Measurements from ENCODE around the gene FDPS. TPM values are rescaled to one million over a fixed set of nuclear protein-coding genes. Genes with fewer than 3 reads are reported as not detected.
"Not testable (repeated sequence)": the region's sequence is repeated elsewhere in the genome, so short reads cannot be mapped to it uniquely, and the experiment has no call there.

The FDPS gene
- total and polyA plus RNA-seq, 2 donors: 73.1 to 92.6 TPM

GRCh38 chr1:155277070-155277901 is 31.4 kb upstream of the FDPS start, which contains the start of gene HCN3:
HCN3 (plus strand) TSS chr1:155277463; CDS start chr1:155277591, 128 bp downstream.
- peaks cover 2% of the 10 kb centered on the region for H3K4me1 ChIP-seq (ENCODE audit: insufficient read depth)
- 1% methylated on average over 68 of the region's 68 CpGs for WGBS
- peak within 1 kb of the TSS; percentile 70 for H3K4me3 ChIP-seq (ENCODE audit: low read depth, low read length)

GRCh38 chr1:155277902-155278688 is 30.6 kb upstream of the FDPS start:
- DNase-seq (ENCODE audit: extremely low spot score): no peak
- Histone ChIP-seq H3K4me3 (ENCODE audit: low read depth, low read length) (peak overlapping the region; percentile 70), H3K4me1 (ENCODE audit: insufficient read depth) (peaks cover 2% of the 10 kb centered on the region), H3K27ac (ENCODE audit: low read depth) (no peak overlapping the region), H3K36me3 (ENCODE audit: insufficient read depth) (no peaks in the 10 kb centered on the region)
- WGBS: 1% methylated on average over 29 of the region's 29 CpGs

More at GRCh38 chr1:155277070-155277901, 31.4 kb upstream of the FDPS start, which contains the start of gene HCN3:
- Histone ChIP-seq H3K27ac (ENCODE audit: low read depth) (peak within 1 kb of the TSS; percentile 60), H3K36me3 (ENCODE audit: insufficient read depth) (no peaks in the 10 kb centered on the region)
- DNase-seq (ENCODE audit: extremely low spot score): peak; percentile 95

DNA sequence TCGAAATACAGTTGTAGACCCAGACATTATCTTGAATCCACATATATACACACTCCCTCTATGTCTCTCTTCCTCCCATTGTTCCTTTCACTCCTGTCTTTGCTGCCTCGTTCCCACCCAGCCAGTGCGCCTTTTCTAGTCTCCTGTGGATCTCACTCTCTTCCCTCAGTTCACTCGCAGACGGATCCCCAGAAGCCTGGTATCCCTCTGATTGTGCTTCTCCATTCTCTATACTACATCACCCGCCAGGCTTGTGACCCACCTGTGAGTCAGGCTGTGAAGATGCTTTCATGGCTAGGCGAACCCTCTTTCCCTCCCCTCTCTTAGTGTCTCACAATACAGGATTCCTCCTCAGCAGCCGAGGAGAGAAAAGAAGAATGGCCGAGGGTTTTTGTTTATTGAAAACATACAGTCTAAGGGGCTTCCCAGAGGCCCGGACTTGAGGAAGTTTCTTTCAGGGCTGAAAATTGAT is 29.9 kb upstream of the FDPS start:
- no peak overlapping the region for H3K4me3 ChIP-seq (ENCODE audit: low read depth, low read length)
- 62% methylated on average over 10 of the region's 10 CpGs for WGBS
- no peaks in the 10 kb centered on the region for H3K36me3 ChIP-seq (ENCODE audit: insufficient read depth)
- no peak for DNase-seq (ENCODE audit: extremely low spot score)
- no peak overlapping the region for H3K27ac ChIP-seq (ENCODE audit: low read depth)
- peaks cover 2% of the 10 kb centered on the region for H3K4me1 ChIP-seq (ENCODE audit: insufficient read depth)

DNA sequence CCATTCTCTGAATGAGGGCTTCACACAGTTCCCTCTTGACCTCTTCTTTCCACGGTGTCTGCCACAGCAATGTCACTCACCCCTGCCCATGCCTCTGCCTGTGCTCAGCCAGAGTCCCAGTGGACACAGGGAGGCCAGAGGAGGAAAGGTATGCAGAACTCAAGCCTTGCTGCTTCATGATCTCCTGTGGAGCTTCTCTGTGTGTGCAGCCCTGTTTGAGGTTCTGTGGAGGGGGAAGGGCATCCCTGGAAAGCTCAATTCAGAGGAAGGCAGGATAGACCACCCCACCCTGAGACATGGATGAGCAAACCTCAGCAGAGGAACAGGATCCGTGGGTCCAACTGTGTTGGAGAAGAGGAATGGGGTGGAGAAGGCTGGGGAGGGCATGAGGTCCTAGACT is 29.4 kb upstream of the FDPS start:
- H3K4me3 ChIP-seq (ENCODE audit: low read depth, low read length): no peak overlapping the region
- no peak overlapping the region for H3K27ac ChIP-seq (ENCODE audit: low read depth)
- no peaks in the 10 kb centered on the region for H3K36me3 ChIP-seq (ENCODE audit: insufficient read depth)
- H3K4me1 ChIP-seq (ENCODE audit: insufficient read depth): peaks cover 2% of the 10 kb centered on the region
- DNase-seq (ENCODE audit: extremely low spot score): no peak
- 86% methylated on average over 2 of the region's 2 CpGs for WGBS

GRCh38 chr1:155282488-155283091 is 26.1 kb upstream of the FDPS start:
- H3K4me3 ChIP-seq (ENCODE audit: low read depth, low read length): no peak overlapping the region
- no peak overlapping the region for H3K27ac ChIP-seq (ENCODE audit: low read depth)
- DNase-seq (ENCODE audit: extremely low spot score): no peak
- H3K36me3 ChIP-seq (ENCODE audit: insufficient read depth): no peaks in the 10 kb centered on the region
- WGBS: 94% methylated on average over 29 of the region's 29 CpGs
- H3K4me1 ChIP-seq (ENCODE audit: insufficient read depth): no peaks in the 10 kb centered on the region

GRCh38 chr1:155284476-155284875 is 24.2 kb upstream of the FDPS start:
- H3K27ac ChIP-seq (ENCODE audit: low read depth): no peak overlapping the region
- no peak for DNase-seq (ENCODE audit: extremely low spot score)
- WGBS: 95% methylated on average over 12 of the region's 12 CpGs

DNA sequence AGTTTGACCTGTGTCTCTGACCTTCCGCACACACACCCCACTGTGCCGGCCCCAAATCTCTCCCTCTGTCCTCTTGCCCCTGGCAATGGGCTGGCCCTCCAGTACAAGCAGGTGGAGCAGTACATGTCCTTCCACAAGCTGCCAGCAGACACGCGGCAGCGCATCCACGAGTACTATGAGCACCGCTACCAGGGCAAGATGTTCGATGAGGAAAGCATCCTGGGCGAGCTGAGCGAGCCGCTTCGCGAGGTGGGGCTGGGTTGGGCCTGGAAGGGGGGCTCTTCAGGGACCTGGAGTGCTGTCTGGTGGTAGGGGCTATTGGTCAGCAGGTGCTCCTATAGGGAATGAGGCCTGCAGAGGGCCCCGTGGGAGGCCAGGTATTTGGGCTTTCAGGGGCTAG is 23.6 kb upstream of the FDPS start:
- no peak overlapping the region for H3K4me3 ChIP-seq (ENCODE audit: low read depth, low read length)
- 94% methylated on average over 14 of the region's 14 CpGs for WGBS
- no peak overlapping the region for H3K27ac ChIP-seq (ENCODE audit: low read depth)
- H3K4me1 ChIP-seq (ENCODE audit: insufficient read depth): no peaks in the 10 kb centered on the region
- no peak for DNase-seq (ENCODE audit: extremely low spot score)
- H3K36me3 ChIP-seq (ENCODE audit: insufficient read depth): no peaks in the 10 kb centered on the region

More at GRCh38 chr1:155284476-155284875, 24.2 kb upstream of the FDPS start:
- no peak overlapping the region for H3K4me3 ChIP-seq (ENCODE audit: low read depth, low read length)
- H3K4me1 ChIP-seq (ENCODE audit: insufficient read depth): no peaks in the 10 kb centered on the region
- H3K36me3 ChIP-seq (ENCODE audit: insufficient read depth): no peaks in the 10 kb centered on the region

DNA sequence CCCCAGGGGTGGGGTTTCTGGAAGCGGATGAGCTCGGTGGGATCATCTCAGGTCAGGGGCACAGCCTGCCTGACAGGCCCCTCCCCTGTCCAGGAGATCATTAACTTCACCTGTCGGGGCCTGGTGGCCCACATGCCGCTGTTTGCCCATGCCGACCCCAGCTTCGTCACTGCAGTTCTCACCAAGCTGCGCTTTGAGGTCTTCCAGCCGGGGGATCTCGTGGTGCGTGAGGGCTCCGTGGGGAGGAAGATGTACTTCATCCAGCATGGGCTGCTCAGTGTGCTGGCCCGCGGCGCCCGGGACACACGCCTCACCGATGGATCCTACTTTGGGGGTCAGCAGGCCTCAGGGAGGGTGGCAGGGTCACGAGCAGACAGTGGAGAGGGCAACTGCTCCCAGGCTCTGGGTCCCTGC is 23.0 kb upstream of the FDPS start:
- no peak for DNase-seq (ENCODE audit: extremely low spot score)
- Histone ChIP-seq H3K36me3 (ENCODE audit: insufficient read depth) (no peaks in the 10 kb centered on the region), H3K27ac (ENCODE audit: low read depth) (no peak overlapping the region), H3K4me1 (ENCODE audit: insufficient read depth) (no peaks in the 10 kb centered on the region), H3K4me3 (ENCODE audit: low read depth, low read length) (no peak overlapping the region)
- WGBS: 92% methylated on average over 18 of the region's 18 CpGs

DNA sequence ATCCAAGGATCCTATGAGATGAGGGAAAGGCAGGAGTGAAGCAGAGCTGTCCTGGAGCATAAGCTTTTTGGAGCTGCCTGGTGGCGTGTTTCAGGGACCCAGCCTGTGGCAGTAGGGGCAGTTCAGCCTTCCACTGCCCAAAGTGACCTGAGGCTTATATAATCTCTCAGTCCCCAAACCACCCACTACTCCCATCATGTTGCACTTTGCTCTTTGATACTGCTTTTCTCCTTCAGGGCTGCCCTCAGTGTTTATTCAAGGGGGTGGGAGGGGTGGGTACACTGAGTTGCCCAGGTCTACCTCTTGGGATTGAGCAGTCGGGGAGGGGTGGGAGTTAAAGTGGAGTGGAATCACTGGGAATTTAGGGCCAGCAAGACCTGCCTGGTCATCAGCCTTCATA is 22.1 kb upstream of the FDPS start:
- 98% methylated on average over 2 of the region's 2 CpGs for WGBS
- Histone ChIP-seq H3K36me3 (ENCODE audit: insufficient read depth) (no peaks in the 10 kb centered on the region), H3K4me1 (ENCODE audit: insufficient read depth) (no peaks in the 10 kb centered on the region), H3K27ac (ENCODE audit: low read depth) (no peak overlapping the region), H3K4me3 (ENCODE audit: low read depth, low read length) (no peak overlapping the region)
- DNase-seq (ENCODE audit: extremely low spot score): no peak

DNA sequence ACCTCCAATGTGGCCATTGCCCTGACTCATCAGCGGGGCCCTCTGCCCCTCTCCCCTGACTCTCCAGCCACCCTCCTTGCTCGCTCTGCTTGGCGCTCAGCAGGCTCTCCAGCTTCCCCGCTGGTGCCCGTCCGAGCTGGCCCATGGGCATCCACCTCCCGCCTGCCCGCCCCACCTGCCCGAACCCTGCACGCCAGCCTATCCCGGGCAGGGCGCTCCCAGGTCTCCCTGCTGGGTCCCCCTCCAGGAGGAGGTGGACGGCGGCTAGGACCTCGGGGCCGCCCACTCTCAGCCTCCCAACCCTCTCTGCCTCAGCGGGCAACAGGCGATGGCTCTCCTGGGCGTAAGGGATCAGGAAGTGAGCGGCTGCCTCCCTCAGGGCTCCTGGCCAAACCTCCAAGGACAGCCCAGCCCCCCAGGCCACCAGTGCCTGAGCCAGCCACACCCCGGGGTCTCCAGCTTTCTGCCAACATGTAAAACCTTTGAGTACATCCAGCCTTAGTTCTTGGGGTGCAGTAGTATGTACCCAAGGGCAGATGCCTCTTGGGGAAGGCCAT is 20.6 kb upstream of the FDPS start:
- H3K4me1 ChIP-seq (ENCODE audit: insufficient read depth): no peaks in the 10 kb centered on the region
- H3K4me3 ChIP-seq (ENCODE audit: low read depth, low read length): no peak overlapping the region
- no peak overlapping the region for H3K27ac ChIP-seq (ENCODE audit: low read depth)
- H3K36me3 ChIP-seq (ENCODE audit: insufficient read depth): no peaks in the 10 kb centered on the region
- 89% methylated on average over 21 of the region's 21 CpGs for WGBS
- no peak for DNase-seq (ENCODE audit: extremely low spot score)

DNA sequence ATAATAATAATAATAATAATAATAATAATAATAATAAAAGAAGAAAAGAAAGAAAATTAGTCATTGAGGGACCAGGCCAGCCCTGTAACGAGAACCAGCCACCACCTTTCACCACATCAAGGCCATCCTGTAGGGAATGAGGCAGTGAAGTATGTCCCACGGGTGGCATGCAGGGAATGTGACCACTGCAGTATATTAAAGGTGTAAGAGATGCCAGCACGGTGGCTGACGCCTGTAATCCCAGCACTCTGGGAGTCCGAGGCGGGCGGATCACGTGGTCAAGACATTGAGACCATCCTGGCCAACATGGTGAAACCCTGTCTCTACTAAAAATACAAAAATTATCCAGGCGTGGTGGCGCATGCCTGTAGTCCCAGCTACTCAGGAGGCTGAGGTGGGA is 17.7 kb upstream of the FDPS start:
- not testable (repeated sequence) for DNase-seq (ENCODE audit: extremely low spot score); H3K27ac ChIP-seq (ENCODE audit: low read depth); H3K36me3 ChIP-seq (ENCODE audit: insufficient read depth); H3K4me3 ChIP-seq (ENCODE audit: low read depth, low read length); H3K4me1 ChIP-seq (ENCODE audit: insufficient read depth)
- 77% methylated on average over 10 of the region's 10 CpGs for WGBS

DNA sequence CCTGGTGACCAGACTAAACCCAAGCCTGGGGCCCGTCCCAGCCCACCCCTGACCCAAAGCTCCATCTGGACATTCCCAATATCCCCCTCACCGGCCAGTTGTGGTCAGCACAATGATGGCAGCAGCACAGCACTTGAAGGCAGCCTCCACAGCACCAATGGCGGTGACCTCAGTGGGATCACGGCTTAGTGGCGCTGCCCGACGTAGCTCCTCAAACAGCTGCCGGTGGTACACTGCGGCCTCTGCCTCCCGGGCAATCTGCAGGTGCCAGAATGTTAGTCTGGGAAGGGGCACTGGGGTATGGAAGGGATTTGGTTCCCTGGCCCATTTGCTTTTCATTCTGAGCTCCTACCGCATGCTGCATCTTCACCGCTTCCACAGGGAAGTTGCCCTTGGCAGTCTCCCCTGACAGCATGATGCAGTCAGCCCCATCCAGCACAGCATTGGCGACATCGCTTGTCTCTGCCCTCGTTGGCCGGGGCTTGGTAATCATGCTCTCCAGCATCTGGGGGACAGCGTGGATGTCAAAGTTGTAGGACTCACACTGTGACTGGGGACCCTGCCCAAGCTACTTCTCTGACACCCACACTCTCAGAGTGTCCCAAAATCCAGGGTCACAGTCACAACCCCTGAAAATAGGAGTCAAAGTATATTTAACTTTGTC is 15.4 kb upstream of the FDPS start:
- Histone ChIP-seq H3K4me3 (ENCODE audit: low read depth, low read length) (no peak overlapping the region), H3K36me3 (ENCODE audit: insufficient read depth) (no peaks in the 10 kb centered on the region), H3K27ac (ENCODE audit: low read depth) (no peak overlapping the region), H3K4me1 (ENCODE audit: insufficient read depth) (no peaks in the 10 kb centered on the region)
- WGBS: 84% methylated on average over 17 of the region's 17 CpGs
- DNase-seq (ENCODE audit: extremely low spot score): no peak

All from urinary bladder (tissue), 4 donors.